ENCODE data around the gene PPP1R37.
"Not testable (repeated sequence)": the region's sequence is repeated elsewhere in the genome, so short reads cannot be mapped to it uniquely, and the experiment has no call there.

Gene PPP1R37

GRCh38 chr19:45097450-45097775 lies 4.4 kb downstream of the PPP1R37 start:
- FAIRE-seq, result no peak

DNA sequence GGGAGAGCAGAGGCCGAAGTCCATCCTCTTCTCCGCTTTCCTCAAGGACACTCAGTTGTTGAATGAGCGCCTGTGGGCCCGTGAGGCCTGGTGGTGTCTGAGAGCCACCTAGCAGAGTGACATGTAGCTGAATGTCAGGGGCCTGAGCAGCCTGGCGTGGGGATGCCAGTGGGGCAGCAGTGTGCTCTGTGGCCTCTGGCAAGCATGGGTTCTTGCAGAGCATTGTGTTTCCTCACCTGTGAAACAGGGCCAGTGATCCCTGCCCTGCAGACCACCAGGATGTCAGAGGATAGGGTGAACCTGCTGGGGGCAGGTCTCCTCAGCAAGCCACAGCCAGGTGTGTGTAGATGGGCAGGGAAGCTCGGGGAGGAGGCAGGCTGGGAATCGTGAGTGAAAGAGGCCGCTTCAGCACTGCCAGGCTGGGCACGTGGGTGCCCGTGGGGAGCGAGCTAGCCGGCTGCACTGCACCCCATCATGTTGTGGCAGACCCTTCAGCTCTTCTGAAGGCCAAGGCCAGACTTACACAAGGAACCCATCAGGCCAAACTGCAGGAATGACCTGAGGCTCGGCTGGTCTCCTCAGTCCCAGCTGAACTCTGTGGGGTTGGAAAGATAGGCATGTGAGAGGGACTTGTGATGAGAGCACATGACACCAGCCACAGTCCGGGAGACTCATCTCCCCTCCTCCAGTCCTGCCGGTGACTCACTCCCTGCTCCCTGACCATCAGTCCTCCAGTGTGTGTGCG lies 5.0 kb downstream of the PPP1R37 start:
- no peak for FAIRE-seq

GRCh38 chr19:45098521-45099466 lies 5.8 kb downstream of the PPP1R37 start:
- no peak for FAIRE-seq

DNA sequence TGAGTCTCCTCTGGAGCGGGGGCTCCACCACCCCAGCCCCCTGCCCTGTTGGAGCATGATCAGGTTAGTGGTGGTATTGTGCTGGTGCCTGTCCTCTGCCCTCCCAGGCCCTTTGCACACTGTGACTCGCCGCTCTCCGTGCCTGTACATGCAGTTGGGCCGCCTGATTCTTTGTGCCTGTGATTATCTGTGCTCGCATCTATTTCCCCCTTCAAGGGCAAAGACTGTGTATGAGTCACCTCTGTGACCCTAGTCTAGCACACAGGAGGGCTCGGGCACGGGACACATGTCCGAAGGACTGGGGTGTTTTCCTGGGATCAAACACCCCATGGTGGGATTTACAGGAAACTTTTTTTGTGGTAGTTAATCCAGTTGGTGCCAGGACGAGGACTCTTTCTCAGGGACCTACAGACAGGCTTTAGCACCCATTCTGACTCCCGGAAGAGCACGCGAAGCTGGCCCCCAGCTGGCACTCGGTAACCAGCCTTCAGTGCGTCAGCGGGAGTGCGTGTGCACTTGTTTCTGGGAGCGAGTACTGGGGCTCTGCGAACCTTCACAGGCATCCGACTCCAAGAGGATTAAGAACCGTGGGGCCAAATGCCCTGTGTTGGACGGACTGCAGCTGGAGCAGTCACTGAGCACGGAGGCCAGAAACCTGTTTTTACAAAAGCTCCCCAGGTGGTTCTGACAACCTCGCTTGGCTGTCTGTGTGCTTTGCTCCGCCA lies 6.7 kb downstream of the PPP1R37 start:
- no peak for FAIRE-seq

DNA sequence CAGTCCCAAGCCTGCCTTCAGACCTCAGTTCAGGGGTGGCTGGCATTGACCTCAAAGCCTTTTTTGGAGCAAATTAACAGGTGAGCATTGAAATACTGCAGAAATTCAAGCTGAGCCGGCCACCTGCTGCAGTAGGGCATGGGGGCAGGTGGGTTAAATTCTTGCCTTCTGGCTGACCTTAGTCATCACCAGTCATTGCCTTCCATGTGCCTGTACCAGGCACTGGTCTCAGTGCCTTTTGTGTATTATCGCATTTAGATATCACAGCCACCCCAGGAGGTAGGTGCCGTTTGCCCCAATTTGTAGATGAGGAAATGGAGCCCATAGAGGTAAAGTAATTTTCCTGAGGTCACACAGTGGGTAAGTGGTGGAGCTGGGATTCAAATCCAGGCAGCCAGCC lies 7.2 kb downstream of the PPP1R37 start:
- no peak for FAIRE-seq

- FAIRE-seq, result no peak
Observed at GRCh38 chr19:45100846-45101252, 7.9 kb downstream of the PPP1R37 start.

DNA sequence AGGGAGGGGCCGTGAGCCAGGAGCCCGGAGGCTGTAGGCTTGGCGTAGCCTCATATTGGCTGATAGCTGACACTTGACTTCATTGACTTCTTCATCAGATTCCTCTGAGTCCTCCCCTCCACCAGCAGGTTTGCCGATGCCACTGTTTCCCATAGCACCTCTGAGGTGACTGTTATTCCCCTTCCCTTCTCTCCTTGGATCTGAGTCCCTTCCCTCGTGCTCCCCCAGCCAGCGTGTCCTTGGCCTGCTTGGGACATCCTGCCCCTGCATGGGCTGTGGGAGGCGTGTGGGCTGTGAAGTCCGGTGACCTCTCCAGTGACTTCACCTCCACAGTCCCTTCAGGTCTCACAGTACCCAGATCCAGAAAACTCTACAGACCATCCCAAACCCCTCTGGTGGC lies 8.8 kb downstream of the PPP1R37 start:
- FAIRE-seq, result no peak

- no peak for FAIRE-seq
Observed at GRCh38 chr19:45102481-45102880, 9.5 kb downstream of the PPP1R37 start.

DNA sequence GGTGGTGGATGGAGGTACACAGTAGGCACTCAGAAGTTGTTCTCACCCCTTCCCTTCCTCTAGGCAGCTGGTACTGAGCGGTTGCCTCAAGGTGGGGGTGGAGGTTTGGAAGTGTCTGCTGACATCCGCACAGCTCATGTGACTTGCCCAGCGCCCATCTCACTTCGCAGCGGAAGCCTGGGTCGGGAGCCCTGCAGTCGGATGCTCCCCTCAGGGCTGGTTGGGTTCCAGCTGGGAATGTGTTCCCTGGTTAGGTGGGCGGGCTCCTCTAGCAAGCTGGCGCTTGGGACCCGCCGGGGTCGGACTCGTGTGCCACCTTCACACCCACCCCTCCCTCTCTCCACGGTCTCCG lies 10.2 kb downstream of the PPP1R37 start:
- FAIRE-seq, result no peak

DNA sequence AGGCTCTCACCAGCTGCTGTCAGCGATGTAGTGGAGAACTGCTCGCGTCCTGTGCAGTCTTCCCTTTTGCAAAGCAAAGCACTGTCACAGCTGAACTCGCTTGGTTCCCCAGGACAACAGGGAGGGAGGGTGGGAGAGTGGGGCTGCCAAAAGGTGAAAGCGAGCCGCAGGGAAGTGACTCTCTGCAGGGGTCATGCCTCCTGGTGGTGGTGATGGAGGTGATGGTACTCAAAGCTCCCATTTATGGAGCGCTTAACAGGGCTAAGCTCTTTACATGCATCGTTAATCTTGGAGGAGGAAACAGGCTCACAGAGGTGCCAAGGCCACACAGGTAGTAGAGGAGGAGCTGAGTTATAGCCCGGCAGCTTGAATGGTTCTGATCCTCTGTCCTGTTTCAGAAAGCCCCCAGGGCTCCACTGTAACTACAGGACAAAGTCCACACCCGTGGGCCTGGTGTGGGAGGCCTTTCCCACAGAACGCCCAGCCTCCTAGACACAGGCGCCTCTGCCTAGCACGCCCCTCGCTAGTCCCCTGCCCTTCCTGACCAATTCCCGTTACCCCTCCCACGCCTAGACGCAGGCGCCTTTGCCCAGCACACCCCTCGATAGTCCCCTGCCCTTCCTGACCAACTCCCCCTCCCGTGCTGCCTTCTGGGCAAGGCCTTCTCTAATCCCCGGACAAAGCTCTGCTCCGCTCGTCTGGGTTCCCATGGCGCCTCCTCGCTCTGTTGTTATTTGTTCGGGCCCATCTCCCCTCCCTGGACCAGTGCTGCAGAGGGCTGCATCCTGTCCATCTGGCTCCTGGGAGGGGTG lies 10.7 kb downstream of the PPP1R37 start:
- no peak for FAIRE-seq

- no peak for FAIRE-seq
Observed at GRCh38 chr19:45104658-45105349, 11.8 kb downstream of the PPP1R37 start.

DNA sequence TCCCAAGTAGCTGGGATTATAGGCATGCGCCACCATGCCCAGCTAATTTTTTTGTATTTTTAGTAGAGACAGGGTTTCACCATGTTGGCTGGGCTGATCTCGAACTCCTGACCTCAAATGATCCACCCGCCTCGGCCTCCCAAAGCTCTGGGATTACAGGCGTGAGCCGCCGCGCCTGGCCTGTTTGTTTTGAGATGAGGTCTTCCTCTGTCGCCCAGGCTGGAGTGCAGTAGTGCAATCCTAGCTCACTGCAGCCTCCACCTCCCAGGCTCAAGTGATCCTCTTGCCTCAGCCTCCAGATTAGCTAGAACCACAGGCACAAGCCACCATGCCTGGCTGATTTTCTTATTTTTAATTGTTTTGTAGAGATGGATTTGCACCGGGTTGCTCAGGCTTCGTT lies 13.4 kb downstream of the PPP1R37 start:
- FAIRE-seq, result not testable (repeated sequence)

DNA sequence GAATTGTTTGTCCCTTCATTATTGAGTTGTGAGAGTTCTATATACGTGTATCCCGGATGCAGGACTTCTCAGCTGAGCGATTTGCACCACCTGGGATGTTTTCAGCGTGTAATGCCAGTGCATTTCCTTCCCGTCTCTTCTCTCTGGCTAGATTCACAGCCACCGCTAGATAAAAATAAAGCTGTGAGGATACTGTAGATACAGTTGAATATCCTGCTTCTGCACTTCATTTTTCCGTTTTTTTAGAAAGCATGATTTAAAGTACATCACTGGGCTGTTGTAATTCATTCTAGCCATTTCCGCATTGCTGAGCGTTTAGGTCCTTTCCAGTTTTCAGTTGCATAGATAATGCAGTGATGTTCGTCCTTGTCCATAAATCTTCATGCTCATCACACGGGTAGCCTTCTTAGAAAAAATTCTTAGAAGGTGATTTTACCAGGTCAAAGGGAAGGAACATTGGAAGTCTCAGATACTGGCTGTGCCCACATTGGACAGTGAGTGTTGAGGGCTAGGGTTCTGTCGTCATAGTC lies 14.7 kb downstream of the PPP1R37 start:
- FAIRE-seq, result no peak

DNA sequence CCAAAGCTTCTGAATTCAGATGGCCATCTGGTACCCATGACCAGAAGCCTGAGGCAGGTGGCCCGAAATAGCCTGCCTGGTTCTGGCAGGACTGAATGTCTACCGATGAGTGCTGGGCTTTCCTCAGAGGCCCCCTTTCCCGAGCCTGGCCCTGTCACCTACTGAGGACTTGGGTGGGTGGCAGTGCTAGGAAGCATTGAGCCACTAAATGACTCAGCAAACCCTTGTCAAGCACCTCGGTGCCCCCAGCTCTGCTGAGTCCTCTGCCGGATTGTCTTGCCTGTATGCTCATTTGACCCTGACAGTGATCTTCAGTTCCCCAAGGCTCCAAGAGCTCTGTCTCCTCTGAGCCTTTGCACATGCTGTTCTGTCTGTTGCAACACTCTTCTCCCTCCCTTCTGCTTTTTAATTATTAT lies 17.9 kb downstream of the PPP1R37 start:
- FAIRE-seq, result no peak

- no peak for FAIRE-seq
Observed at GRCh38 chr19:45112111-45112827, 19.3 kb downstream of the PPP1R37 start.

DNA sequence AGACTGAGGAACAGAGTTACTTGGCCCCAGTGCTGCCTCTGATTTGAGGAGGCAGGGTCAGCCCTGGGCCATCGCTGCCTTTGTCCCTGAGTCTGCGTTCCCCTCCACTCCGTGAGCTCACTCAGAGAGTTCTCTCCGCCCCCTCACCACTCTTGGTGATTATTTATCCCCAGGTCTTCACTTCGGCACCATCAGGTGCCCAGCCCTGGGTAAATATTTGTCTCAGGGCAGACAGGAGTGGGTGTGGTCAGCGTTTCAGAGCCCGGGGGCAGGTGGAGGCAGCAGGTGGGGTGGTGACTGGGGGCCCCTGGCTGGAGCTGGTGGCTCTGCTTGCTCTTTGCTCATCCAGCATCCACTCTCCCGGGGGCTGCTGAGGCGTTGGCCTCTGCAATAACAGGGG lies 20.6 kb downstream of the PPP1R37 start:
- no peak for FAIRE-seq

DNA sequence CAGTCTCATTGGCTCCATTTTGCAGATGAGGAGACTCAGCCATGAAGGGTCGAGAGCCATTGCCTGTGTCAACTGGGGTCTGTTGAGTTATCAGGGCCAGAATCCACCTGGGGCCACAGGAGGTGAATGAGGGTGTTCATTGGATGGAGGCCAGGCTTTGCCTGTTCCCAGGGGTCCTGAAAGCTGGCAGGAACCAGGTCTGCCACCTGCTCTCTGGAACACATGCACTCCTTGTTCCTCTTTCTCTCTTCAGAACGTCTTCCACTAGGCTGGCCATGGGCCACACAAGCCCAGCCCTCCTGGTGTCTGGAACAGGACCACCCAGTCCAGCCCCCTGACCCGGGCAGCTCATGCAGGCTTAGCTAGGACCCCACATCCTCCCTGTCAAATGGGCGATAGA lies 21.1 kb downstream of the PPP1R37 start:
- FAIRE-seq, result no peak

- FAIRE-seq, result no peak
Observed at GRCh38 chr19:45115809-45116615, 23.0 kb downstream of the PPP1R37 start.

DNA sequence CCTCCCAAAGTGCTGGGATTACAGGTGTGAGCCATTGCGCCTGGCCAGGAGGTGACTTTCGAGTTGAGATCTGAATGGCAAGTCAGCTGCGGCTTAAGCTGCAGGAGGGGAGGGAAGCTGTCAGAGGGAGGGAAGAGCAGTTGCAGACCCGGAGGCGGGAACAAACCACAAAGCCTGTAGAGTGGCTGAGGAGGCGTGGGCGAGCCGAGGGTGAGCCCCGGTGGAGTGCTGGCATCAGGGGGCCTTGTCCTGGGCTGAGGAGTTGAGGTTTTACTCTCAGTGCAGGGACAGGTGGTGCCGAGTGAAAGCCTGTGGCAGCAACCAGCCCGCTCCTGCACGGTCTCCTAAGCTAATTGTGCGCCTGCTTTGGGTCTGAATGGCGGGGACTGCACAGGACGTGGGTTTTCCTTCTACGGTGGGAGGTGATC lies 24.2 kb downstream of the PPP1R37 start:
- no peak for FAIRE-seq

GRCh38 chr19:45117671-45118070 lies 24.7 kb downstream of the PPP1R37 start:
- no peak for FAIRE-seq
